Neural cell (in vitro differentiated cells): Measurements from ENCODE around the gene NRDC. TPM values are rescaled to one million over a fixed set of nuclear protein-coding genes. Genes with fewer than 3 reads are reported as not detected.

ENCODE experiments used
- H2AFZ ChIP-seq: fragments of 200-600, 300-800 bp; sonication (generic), shearing (Covaris generic); 2 replicates; pipeline ENCODE4 v1.6.0; 2014; ENCODE audit warnings: low read depth, mild to moderate bottlenecking, antibody characterized with exemption, low read length, moderate library complexity
- H3F3A ChIP-seq: fragments of 200-600 bp; shearing (Covaris generic); 2 replicates; pipeline ENCODE4 v1.6.1; 2016; ENCODE audit warnings: mild to moderate bottlenecking, moderate library complexity, mixed read lengths, antibody characterized with exemption, low read length; ENCODE audit not compliant: insufficient read depth, poor library complexity, severe bottlenecking
- H3K27ac ChIP-seq: fragments of 200-600, 300-800 bp; sonication (generic), shearing (Covaris generic); 2 replicates; pipeline ENCODE4 v1.5.1; 2014; ENCODE audit warnings: mild to moderate bottlenecking, low read length, moderate library complexity
- H3K27me3 ChIP-seq: fragments of 300-800, 200-600 bp; sonication (generic), shearing (Covaris generic); 2 replicates; pipeline ENCODE4 v1.6.0; 2014; ENCODE audit warnings: mild to moderate bottlenecking, low read depth, low read length, moderate library complexity; ENCODE audit not compliant: insufficient read depth
- H3K36me3 ChIP-seq: fragments of 300-800, 200-600 bp; sonication (generic), shearing (Covaris generic); 2 replicates; pipeline ENCODE4 v1.5.1; 2014; ENCODE audit warnings: mild to moderate bottlenecking, antibody characterized with exemption, low read length, moderate library complexity; ENCODE audit not compliant: insufficient read depth
- H3K4me2 ChIP-seq: fragments of 300-800, 200-600 bp; sonication (generic), shearing (Covaris generic); 2 replicates; pipeline ENCODE4 v1.6.0; 2014; ENCODE audit warnings: mild to moderate bottlenecking, low read length
- H3K4me3 ChIP-seq: fragments of 300-800, 200-600 bp; sonication (generic), shearing (Covaris generic); 2 replicates; pipeline ENCODE4 v1.5.1; 2014; ENCODE audit warnings: mild to moderate bottlenecking, low read length, moderate library complexity
- H3K79me2 ChIP-seq: fragments of 200-600 bp; shearing (Covaris generic); replicated peaks from 2 replicates; pipeline ENCODE4 v1.6.0; 2014; ENCODE audit warnings: mild to moderate bottlenecking, low read length, moderate library complexity; ENCODE audit not compliant: insufficient read depth
- H3K9ac ChIP-seq: fragments of 300-800, 200-600 bp; sonication (generic), shearing (Covaris generic); 2 replicates; pipeline ENCODE4 v1.6.1; 2016; ENCODE audit warnings: mild to moderate bottlenecking, low read length, mixed read lengths
- H3K9me2 ChIP-seq: fragments of 200-600 bp; shearing (Covaris generic); 2 replicates; pipeline ENCODE4 v1.6.1; 2016; ENCODE audit warnings: mild to moderate bottlenecking, low read length, mixed read lengths; ENCODE audit not compliant: insufficient read depth
- H3K9me3 ChIP-seq: fragments of 200-600, 300-800 bp; sonication (generic), shearing (Covaris generic); 2 replicates; pipeline ENCODE4 v1.6.1; 2016; ENCODE audit warnings: mild to moderate bottlenecking, mixed run types, low read length, moderate library complexity, mixed read lengths
- H4K20me1 ChIP-seq: fragments of 200-600 bp; shearing (Covaris generic); 2 replicates; pipeline ENCODE4 v1.6.1; 2016; ENCODE audit warnings: mild to moderate bottlenecking, mixed run types; ENCODE audit not compliant: insufficient read depth
- EP300 ChIP-seq: fragments of 450-650 bp; conservative IDR thresholded peaks from 2 replicates; pipeline ENCODE4 v1.6.1; 2014; ENCODE audit warnings: antibody characterized with exemption, mild to moderate bottlenecking, moderate library complexity; ENCODE audit not compliant: poor library complexity, severe bottlenecking
- EZH2 ChIP-seq: fragments of 200-600, 300-800 bp; shearing (Covaris generic), sonication (generic); IDR thresholded peaks from 2 replicates; pipeline ENCODE4 v1.6.1; 2014; ENCODE audit warnings: antibody characterized with exemption, low read length, borderline replicate concordance, mild to moderate bottlenecking; ENCODE audit not compliant: insufficient read depth, poor library complexity, severe bottlenecking
- MXI1 ChIP-seq: fragments of 450-650 bp; conservative IDR thresholded peaks from 2 replicates; pipeline ENCODE4 v1.6.1; 2014; ENCODE audit warnings: antibody characterized with exemption, mild to moderate bottlenecking; ENCODE audit not compliant: poor library complexity, severe bottlenecking
- POLR2AphosphoS5 ChIP-seq: IDR thresholded peaks from 2 replicates; pipeline ENCODE4 v1.6.1; 2012
- RAD21 ChIP-seq: fragments of 450-650 bp; conservative IDR thresholded peaks from 2 replicates; pipeline ENCODE4 v1.6.1; 2014; ENCODE audit warnings: antibody characterized with exemption, mild to moderate bottlenecking, moderate library complexity
- SMC3 ChIP-seq: fragments of 450-650 bp; conservative IDR thresholded peaks from 2 replicates; pipeline ENCODE4 v1.6.1; 2014; ENCODE audit warnings: antibody characterized with exemption, mild to moderate bottlenecking, moderate library complexity; ENCODE audit not compliant: poor library complexity
- TAF1 ChIP-seq: IDR thresholded peaks from 2 replicates; pipeline ENCODE4 v1.6.1; 2012; ENCODE audit warnings: low read depth
- polyA plus RNA-seq: library from polyadenylated mRNA; depleted of rRNA; stranded (reverse); fragments of >200 nt; gene quantifications from 2 replicates; pipeline ENCODE4 v1.2.3, GENCODE V29; 2014
- TF ChIP-seq, protein P1 (sequence below): IDR thresholded peaks from 2 replicates; pipeline ENCODE4 v1.6.1; 2012; ENCODE audit warnings: borderline replicate concordance
- TF ChIP-seq, protein P2 (sequence below): fragments of 450-650 bp; IDR thresholded peaks from 2 replicates; pipeline ENCODE4 v1.5.1; 2014; ENCODE audit warnings: antibody characterized with exemption, mild to moderate bottlenecking, moderate library complexity; ENCODE audit not compliant: poor library complexity, severe bottlenecking

The NRDC gene
- polyA plus RNA-seq, 1 donor from 2014 or later = 114 TPM

DNA sequence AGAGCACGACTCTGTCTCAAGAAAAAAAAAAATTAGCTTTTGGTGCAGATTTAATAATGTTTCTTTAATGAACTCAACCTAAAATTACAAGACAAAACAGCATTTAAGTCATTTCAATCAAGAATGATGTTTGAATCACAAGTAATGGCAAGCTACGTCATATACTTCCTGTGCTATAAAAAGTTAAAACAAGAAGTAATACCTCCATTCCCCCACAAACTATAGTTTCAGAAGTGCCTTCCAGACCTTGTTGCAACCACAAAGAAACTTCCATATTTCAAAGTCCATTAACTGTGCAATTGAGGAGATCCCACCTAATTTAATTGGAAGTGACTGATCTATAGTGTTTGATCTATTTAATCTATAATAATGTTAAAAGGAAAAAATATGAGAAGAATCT is 15.1 kb downstream of the NRDC start:
- Histone ChIP-seq H3K79me2 (peaks cover 10% of the 10 kb centered on the region), H3K36me3 (no peaks in the 10 kb centered on the region), H3K9ac (no peak overlapping the region), H3K4me3 (no peak overlapping the region), H3K27ac (no peak overlapping the region), H3K9me3 (no peaks in the 10 kb centered on the region), H2AFZ (no peak overlapping the region), H3K9me2 (no peaks in the 10 kb centered on the region), H3F3A (no peaks in the 10 kb centered on the region), H3K4me2 (no peak overlapping the region), H3K27me3 (no peaks in the 10 kb centered on the region), H4K20me1 (no peaks in the 10 kb centered on the region)
- TF ChIP-seq EP300 = no peak
- TF ChIP-seq, protein P1, sequence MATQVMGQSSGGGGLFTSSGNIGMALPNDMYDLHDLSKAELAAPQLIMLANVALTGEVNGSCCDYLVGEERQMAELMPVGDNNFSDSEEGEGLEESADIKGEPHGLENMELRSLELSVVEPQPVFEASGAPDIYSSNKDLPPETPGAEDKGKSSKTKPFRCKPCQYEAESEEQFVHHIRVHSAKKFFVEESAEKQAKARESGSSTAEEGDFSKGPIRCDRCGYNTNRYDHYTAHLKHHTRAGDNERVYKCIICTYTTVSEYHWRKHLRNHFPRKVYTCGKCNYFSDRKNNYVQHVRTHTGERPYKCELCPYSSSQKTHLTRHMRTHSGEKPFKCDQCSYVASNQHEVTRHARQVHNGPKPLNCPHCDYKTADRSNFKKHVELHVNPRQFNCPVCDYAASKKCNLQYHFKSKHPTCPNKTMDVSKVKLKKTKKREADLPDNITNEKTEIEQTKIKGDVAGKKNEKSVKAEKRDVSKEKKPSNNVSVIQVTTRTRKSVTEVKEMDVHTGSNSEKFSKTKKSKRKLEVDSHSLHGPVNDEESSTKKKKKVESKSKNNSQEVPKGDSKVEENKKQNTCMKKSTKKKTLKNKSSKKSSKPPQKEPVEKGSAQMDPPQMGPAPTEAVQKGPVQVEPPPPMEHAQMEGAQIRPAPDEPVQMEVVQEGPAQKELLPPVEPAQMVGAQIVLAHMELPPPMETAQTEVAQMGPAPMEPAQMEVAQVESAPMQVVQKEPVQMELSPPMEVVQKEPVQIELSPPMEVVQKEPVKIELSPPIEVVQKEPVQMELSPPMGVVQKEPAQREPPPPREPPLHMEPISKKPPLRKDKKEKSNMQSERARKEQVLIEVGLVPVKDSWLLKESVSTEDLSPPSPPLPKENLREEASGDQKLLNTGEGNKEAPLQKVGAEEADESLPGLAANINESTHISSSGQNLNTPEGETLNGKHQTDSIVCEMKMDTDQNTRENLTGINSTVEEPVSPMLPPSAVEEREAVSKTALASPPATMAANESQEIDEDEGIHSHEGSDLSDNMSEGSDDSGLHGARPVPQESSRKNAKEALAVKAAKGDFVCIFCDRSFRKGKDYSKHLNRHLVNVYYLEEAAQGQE = no peak
- TF ChIP-seq RAD21 = no peak
- no peak for TF ChIP-seq MXI1

DNA sequence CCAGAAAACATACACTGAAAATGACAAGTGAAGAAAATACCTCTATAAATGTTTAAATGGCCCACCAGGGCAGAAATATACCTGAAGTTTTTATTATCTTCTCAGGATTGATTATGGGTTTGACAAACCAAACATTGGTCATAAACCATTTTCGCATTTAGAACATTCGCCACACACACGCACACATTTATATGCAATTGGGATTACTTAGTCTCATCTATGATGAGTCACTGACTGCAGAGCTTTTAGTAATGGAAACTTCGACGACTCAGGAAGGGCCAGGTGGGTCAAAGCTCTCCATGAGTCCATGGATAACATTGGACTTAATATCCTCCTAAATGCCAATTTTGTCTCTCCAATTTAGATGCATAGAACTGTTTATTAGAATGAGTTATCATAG is 16.9 kb downstream of the NRDC start:
- no peaks in the 10 kb centered on the region for H4K20me1 ChIP-seq
- no peak overlapping the region for H3K4me3 ChIP-seq
- no peaks in the 10 kb centered on the region for H3K27me3 ChIP-seq
- H2AFZ ChIP-seq = no peak overlapping the region
- TF ChIP-seq EZH2 (no peak), RAD21 (no peak), EP300 (no peak), SMC3 (no peak), MXI1 (no peak), TAF1 (no peak), POLR2AphosphoS5 (no peak)
- TF ChIP-seq, protein P1 = no peak
- TF ChIP-seq, protein P2, sequence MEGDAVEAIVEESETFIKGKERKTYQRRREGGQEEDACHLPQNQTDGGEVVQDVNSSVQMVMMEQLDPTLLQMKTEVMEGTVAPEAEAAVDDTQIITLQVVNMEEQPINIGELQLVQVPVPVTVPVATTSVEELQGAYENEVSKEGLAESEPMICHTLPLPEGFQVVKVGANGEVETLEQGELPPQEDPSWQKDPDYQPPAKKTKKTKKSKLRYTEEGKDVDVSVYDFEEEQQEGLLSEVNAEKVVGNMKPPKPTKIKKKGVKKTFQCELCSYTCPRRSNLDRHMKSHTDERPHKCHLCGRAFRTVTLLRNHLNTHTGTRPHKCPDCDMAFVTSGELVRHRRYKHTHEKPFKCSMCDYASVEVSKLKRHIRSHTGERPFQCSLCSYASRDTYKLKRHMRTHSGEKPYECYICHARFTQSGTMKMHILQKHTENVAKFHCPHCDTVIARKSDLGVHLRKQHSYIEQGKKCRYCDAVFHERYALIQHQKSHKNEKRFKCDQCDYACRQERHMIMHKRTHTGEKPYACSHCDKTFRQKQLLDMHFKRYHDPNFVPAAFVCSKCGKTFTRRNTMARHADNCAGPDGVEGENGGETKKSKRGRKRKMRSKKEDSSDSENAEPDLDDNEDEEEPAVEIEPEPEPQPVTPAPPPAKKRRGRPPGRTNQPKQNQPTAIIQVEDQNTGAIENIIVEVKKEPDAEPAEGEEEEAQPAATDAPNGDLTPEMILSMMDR = no peak
- no peaks in the 10 kb centered on the region for H3K36me3 ChIP-seq
- H3K27ac ChIP-seq = no peak overlapping the region
- no peak overlapping the region for H3K9ac ChIP-seq
- H3K9me3 ChIP-seq = no peaks in the 10 kb centered on the region
- H3K4me2 ChIP-seq = no peak overlapping the region
- H3K9me2 ChIP-seq = no peaks in the 10 kb centered on the region
- H3K79me2 ChIP-seq = peaks cover 5% of the 10 kb centered on the region
- no peaks in the 10 kb centered on the region for H3F3A ChIP-seq
